ENCODE measurements around the gene OLFM1.

The OLFM1 gene

DNA sequence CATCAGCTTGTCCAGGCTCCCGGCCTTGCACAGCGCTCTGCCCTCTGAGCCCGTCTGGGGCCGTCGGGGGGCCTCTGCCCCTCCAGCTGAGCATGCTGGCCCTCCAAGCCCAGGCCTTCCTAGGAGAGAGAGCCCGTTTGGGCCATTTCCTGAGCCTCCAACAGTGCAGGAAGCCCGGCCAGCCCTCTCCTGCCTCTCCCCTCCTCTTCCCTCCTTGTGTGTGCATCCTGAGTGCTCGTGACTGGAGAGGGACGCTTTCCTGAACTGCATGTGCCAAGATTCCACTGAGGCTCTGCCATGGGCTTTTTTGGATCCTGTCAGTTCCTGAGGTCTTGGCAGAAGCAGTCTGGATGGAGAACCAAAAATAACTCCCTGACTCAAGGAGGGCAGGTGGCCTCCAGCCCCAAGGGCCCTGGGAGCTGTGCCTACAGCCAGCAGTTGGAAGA is 15.6 kb downstream of the OLFM1 start:
- Histone ChIP-seq H3K4me3 (replicated peaks; ENCODE audit: insufficient read depth, low read length) (no peak overlapping the region), H3K27ac (replicated peaks) (no peak overlapping the region), H3K27me3 (ENCODE audit: insufficient read depth, poor library complexity, severe bottlenecking) (peaks cover 6% of the 10 kb centered on the region)
- no peak for DNase-seq (ENCODE audit: low read depth in 1 of 2, low spot score in 1 of 2)
- TF ChIP-seq, protein P1, sequence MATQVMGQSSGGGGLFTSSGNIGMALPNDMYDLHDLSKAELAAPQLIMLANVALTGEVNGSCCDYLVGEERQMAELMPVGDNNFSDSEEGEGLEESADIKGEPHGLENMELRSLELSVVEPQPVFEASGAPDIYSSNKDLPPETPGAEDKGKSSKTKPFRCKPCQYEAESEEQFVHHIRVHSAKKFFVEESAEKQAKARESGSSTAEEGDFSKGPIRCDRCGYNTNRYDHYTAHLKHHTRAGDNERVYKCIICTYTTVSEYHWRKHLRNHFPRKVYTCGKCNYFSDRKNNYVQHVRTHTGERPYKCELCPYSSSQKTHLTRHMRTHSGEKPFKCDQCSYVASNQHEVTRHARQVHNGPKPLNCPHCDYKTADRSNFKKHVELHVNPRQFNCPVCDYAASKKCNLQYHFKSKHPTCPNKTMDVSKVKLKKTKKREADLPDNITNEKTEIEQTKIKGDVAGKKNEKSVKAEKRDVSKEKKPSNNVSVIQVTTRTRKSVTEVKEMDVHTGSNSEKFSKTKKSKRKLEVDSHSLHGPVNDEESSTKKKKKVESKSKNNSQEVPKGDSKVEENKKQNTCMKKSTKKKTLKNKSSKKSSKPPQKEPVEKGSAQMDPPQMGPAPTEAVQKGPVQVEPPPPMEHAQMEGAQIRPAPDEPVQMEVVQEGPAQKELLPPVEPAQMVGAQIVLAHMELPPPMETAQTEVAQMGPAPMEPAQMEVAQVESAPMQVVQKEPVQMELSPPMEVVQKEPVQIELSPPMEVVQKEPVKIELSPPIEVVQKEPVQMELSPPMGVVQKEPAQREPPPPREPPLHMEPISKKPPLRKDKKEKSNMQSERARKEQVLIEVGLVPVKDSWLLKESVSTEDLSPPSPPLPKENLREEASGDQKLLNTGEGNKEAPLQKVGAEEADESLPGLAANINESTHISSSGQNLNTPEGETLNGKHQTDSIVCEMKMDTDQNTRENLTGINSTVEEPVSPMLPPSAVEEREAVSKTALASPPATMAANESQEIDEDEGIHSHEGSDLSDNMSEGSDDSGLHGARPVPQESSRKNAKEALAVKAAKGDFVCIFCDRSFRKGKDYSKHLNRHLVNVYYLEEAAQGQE (IDR thresholded peaks at IDR 0.05; ENCODE audit: insufficient replicate concordance, low read depth) = no peak
- TF ChIP-seq CTCF (IDR thresholded peaks at IDR 0.05; ENCODE audit: insufficient read depth, low read length) = no peak
- no peak for TF ChIP-seq SPI1 (IDR thresholded peaks at IDR 0.05; ENCODE audit: borderline replicate concordance, low read depth)
- TF ChIP-seq GABPA (IDR thresholded peaks at IDR 0.05; ENCODE audit: low read depth) = no peak
- no peak for TF ChIP-seq POLR2AphosphoS5 (IDR thresholded peaks at IDR 0.05; ENCODE audit: low read depth)

DNA sequence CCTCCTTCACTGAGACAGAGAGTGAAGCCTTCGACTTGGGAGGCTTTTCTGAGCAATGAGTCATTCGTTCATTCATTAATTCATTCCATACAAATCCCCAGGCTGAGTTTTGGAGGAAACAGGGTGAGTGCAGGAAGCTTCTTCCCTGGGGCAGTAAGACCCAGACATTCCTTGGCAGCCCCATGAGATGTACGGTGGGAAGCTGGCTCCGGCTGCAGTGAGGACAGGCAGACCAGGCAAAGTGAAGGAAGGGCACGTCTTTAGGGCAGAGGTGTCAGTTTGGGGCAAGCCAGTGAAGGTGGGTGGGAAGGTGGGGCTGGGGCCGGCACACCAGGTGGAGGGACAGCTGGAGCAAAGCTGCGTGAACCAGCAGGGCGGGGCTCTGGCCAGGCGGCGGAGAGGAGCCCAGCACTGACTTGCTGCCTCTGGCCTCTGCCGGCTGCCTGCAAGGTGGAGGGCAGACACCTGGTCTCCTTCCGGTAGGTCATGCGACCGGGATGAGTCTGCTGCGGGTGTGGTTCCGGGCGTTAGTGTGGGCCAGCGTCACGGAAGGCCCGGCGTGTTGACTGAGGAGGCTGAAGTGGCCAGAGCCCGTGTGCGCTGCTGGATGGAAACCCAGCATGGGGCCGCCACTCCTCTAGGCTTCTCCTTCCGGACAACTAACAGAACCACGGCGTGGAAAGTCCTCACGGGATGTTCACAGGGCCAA is 16.6 kb downstream of the OLFM1 start:
- Histone ChIP-seq H3K27ac (replicated peaks) (no peak overlapping the region), H3K27me3 (ENCODE audit: insufficient read depth, poor library complexity, severe bottlenecking) (peaks cover 9% of the 10 kb centered on the region), H3K4me3 (replicated peaks; ENCODE audit: insufficient read depth, low read length) (no peak overlapping the region)
- DNase-seq (ENCODE audit: low read depth in 1 of 2, low spot score in 1 of 2) = no peak
- TF ChIP-seq POLR2AphosphoS5 (IDR thresholded peaks at IDR 0.05; ENCODE audit: low read depth) = no peak
- no peak for TF ChIP-seq SPI1 (IDR thresholded peaks at IDR 0.05; ENCODE audit: borderline replicate concordance, low read depth)
- TF ChIP-seq GABPA (IDR thresholded peaks at IDR 0.05; ENCODE audit: low read depth) = no peak

DNA sequence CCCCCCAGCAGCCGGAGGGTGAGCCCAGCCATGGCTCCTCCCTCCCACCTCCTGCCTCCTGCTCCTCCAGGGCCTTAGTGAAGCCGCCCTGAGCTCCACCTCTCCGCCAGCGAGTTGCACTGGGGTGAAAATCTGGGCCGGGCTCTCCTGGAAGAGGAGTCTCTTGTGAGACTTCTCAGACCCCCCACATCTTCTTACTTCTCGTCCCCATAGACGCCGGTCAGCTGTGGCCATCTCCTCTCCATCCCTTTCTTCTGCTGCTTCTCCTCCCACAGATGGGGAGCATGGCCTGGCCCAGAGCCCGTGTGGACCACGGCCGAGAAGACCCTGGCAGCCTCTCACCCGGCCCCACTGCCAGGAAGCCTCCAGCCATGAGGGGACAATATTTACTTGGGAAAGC is 17.3 kb downstream of the OLFM1 start:
- no peak for DNase-seq (ENCODE audit: low read depth in 1 of 2, low spot score in 1 of 2)
- H3K27ac ChIP-seq (replicated peaks) = no peak overlapping the region
- no peak overlapping the region for H3K4me3 ChIP-seq (replicated peaks; ENCODE audit: insufficient read depth, low read length)
- H3K27me3 ChIP-seq (ENCODE audit: insufficient read depth, poor library complexity, severe bottlenecking) = peaks cover 9% of the 10 kb centered on the region
- TF ChIP-seq, protein P1 (IDR thresholded peaks at IDR 0.05; ENCODE audit: insufficient replicate concordance, low read depth) = no peak
- TF ChIP-seq SPI1 (IDR thresholded peaks at IDR 0.05; ENCODE audit: borderline replicate concordance, low read depth) (no peak), GABPA (IDR thresholded peaks at IDR 0.05; ENCODE audit: low read depth) (no peak), CTCF (IDR thresholded peaks at IDR 0.05; ENCODE audit: insufficient read depth, low read length) (no peak)

- TF ChIP-seq, protein P1 (IDR thresholded peaks at IDR 0.05; ENCODE audit: insufficient replicate concordance, low read depth) = no peak
- no peak for TF ChIP-seq GABPA (IDR thresholded peaks at IDR 0.05; ENCODE audit: low read depth)
- no peak for TF ChIP-seq POLR2AphosphoS5 (IDR thresholded peaks at IDR 0.05; ENCODE audit: low read depth)
- no peak for TF ChIP-seq CTCF (IDR thresholded peaks at IDR 0.05; ENCODE audit: insufficient read depth, low read length)
- no peak for TF ChIP-seq SPI1 (IDR thresholded peaks at IDR 0.05; ENCODE audit: borderline replicate concordance, low read depth)
- DNase-seq (ENCODE audit: low read depth in 1 of 2, low spot score in 1 of 2) = no peak
- no peak overlapping the region for H3K4me3 ChIP-seq (replicated peaks; ENCODE audit: insufficient read depth, low read length)
- H3K27ac ChIP-seq (replicated peaks) = no peak overlapping the region
- peaks cover 13% of the 10 kb centered on the region for H3K27me3 ChIP-seq (ENCODE audit: insufficient read depth, poor library complexity, severe bottlenecking)
Observed at GRCh38 chr9:135105211-135105745, 17.8 kb downstream of the OLFM1 start.

Measured in HL-60 (cell line).